Fibroblast of skin of abdomen (primary cell): ENCODE data around the gene NEDD9.

Experiments used
- DNase-seq: peaks from one replicate; pipeline ENCODE4 v3.0.0-alpha.2; 2013

The NEDD9 gene

GRCh38 chr6:11214901-11215300 is 17.6 kb downstream of the NEDD9 start:
- no peak for DNase-seq

GRCh38 chr6:11214084-11214833 is 18.2 kb downstream of the NEDD9 start:
- no peak for DNase-seq

GRCh38 chr6:11213422-11214021 is 18.9 kb downstream of the NEDD9 start:
- DNase-seq, result peak; percentile 61

GRCh38 chr6:11212664-11213063 is 19.8 kb downstream of the NEDD9 start:
- peak; percentile 45 for DNase-seq

GRCh38 chr6:11211254-11211653 is 21.2 kb downstream of the NEDD9 start:
- DNase-seq, result no peak

GRCh38 chr6:11210386-11211138 is 21.9 kb downstream of the NEDD9 start:
- DNase-seq, result no peak

- DNase-seq, result peak; percentile 67
Observed at GRCh38 chr6:11209906-11210305, 22.6 kb downstream of the NEDD9 start.

GRCh38 chr6:11209369-11209768 is 23.1 kb downstream of the NEDD9 start:
- DNase-seq, result no peak

GRCh38 chr6:11208854-11209253 is 23.6 kb downstream of the NEDD9 start:
- DNase-seq, result peak; percentile 39

GRCh38 chr6:11208267-11208666 is 24.2 kb downstream of the NEDD9 start:
- no peak for DNase-seq

GRCh38 chr6:11207199-11207968 is 25.1 kb downstream of the NEDD9 start:
- peak; percentile 99 for DNase-seq

GRCh38 chr6:11206576-11206975 is 25.9 kb downstream of the NEDD9 start:
- no peak for DNase-seq

GRCh38 chr6:11204794-11205366 is 27.6 kb downstream of the NEDD9 start:
- no peak for DNase-seq

GRCh38 chr6:11204005-11204399 is 28.5 kb downstream of the NEDD9 start:
- no peak for DNase-seq

GRCh38 chr6:11203306-11204004 is 29.0 kb downstream of the NEDD9 start:
- DNase-seq, result no peak

- no peak for DNase-seq
Observed at GRCh38 chr6:11202513-11203305, 29.8 kb downstream of the NEDD9 start.

GRCh38 chr6:11201772-11202512 is 30.5 kb downstream of the NEDD9 start:
- no peak for DNase-seq

- no peak for DNase-seq
Observed at GRCh38 chr6:11201015-11201414, 31.5 kb downstream of the NEDD9 start.

- DNase-seq, result peak; percentile 55
Observed at GRCh38 chr6:11200356-11200755, 32.1 kb downstream of the NEDD9 start.
